GM12875 (cell line): ENCODE measurements around the gene ITGA6.

Experiments
- H3K4me3 ChIP-seq: one replicate; pipeline ENCODE4 v1.5.1; 2011; ENCODE audit warnings: low read depth, low read length, control low read depth
- TF ChIP-seq, protein P1 (sequence below): IDR thresholded peaks from 2 replicates; pipeline ENCODE4 v1.5.1; 2011; ENCODE audit warnings: low read depth, mild to moderate bottlenecking, control low read depth, inconsistent platforms, low read length, moderate library complexity, borderline replicate concordance; ENCODE audit not compliant: insufficient read depth

The ITGA6 gene

DNA sequence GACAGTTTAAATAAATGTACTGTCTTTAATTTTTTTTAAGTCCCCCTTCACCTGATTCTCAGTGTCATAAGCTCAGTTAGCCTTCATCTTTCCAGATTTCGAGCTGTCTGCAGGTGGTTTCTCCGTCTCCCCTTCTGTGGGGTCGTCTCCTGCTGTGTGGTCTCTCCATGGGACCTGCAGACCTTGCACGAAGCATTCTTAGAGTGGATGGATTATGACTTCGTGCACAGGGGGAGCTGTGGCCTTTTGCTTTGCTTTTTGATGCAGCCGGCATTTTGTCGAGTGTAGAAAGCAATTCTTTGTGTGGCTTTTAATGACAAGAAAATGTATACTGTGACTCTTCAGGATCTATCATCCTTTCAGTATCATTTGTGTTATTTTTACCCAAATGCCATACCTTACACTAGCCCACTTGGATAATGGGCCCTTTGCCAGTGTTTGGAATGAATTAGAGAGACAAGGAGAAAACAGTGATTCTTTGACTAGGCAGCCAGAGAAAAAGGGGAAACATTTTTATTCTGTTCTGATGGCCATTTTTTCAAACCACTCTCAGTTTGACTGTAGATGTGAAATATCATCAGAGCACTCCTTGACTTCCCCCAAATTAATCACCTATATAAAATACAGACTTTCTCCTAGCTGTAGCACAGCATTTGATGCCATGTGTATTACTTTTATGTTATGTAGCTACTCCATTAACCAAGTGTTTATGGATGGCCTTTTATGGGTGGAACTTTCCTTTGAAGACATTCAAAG, 54.3 kb downstream of the ITGA6 start:
- TF ChIP-seq, protein P1, sequence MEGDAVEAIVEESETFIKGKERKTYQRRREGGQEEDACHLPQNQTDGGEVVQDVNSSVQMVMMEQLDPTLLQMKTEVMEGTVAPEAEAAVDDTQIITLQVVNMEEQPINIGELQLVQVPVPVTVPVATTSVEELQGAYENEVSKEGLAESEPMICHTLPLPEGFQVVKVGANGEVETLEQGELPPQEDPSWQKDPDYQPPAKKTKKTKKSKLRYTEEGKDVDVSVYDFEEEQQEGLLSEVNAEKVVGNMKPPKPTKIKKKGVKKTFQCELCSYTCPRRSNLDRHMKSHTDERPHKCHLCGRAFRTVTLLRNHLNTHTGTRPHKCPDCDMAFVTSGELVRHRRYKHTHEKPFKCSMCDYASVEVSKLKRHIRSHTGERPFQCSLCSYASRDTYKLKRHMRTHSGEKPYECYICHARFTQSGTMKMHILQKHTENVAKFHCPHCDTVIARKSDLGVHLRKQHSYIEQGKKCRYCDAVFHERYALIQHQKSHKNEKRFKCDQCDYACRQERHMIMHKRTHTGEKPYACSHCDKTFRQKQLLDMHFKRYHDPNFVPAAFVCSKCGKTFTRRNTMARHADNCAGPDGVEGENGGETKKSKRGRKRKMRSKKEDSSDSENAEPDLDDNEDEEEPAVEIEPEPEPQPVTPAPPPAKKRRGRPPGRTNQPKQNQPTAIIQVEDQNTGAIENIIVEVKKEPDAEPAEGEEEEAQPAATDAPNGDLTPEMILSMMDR = no peak
- H3K4me3 ChIP-seq = no peak overlapping the region

DNA sequence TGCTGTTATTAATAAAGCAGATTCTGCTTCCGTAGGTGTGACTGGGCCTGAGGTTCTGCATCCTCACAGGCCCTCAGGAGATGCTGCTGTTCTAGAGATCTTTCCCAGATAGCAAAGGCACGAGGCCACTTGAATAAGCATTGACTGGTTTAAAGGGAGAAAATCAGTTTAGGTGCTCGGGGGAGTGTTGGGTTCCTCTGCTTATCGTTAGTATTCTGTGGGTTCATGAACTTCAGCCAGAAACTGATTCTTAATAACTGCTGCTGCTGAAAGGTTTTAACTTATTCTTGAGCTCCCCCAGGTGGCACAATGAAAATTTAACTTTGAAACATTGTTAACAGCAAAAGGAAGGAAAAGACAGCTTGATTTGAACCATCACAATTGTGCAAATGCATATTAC, 56.9 kb downstream of the ITGA6 start:
- TF ChIP-seq, protein P1 = no peak

DNA sequence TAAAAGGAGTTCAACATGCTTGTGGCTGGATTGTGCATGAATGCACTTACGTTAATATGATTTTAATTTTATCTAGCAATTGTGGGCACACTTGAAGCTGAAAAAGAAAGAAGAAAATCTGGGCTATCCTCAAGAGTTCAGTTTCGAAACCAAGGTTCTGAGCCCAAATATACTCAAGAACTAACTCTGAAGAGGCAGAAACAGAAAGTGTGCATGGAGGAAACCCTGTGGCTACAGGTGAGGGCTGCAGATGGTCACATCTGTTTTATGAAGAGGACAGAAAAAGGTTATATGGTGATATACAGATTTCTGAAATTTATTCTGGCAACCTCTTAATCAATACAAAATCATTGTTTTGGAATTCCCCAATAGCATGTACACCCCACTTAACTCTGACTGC, 57.3 kb downstream of the ITGA6 start:
- TF ChIP-seq, protein P1 = no peak
- no peak overlapping the region for H3K4me3 ChIP-seq

More for the DNA sequence above, 56.9 kb downstream of the ITGA6 start:
- H3K4me3 ChIP-seq = no peak overlapping the region

DNA sequence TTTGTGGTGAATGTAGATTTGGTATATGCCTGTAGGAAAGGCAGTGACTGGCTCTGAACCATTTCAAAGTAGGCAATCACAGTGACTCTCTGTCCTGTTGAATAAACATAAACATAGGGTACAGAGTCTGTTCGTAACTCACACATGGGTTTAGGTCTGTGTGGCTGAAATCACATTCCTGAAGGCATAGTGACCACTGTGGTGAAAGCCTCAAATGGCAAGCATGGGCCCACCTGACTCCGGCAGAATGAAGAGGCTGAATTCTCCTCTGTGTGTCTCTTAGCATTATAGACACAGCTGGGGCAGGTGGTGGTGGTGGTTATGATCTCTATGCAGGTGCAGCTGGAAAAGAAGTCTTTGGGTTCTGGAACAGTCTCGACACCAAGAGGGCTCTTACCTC, 61.2 kb downstream of the ITGA6 start:
- TF ChIP-seq, protein P1 = no peak
- H3K4me3 ChIP-seq = no peak overlapping the region

DNA sequence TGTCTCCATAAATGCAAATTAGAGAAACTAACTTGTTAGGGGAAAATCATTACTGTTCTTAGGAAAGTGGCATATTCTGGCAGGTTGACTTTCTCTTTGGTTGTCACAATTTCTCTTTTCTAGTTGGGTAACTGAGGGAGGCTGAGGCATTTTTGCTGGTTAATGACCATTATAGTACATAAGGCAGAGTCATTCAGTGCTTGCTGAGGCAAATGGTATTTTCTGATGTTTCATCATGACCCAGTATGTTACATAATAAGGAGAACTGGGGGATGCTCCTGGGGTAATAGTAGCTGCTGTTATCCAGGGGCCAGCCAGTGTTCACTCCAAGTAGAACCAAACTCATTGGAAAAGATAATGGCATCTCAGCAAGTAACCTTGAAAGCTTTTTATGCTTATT, 62.3 kb downstream of the ITGA6 start:
- TF ChIP-seq, protein P1 = no peak
- no peak overlapping the region for H3K4me3 ChIP-seq

DNA sequence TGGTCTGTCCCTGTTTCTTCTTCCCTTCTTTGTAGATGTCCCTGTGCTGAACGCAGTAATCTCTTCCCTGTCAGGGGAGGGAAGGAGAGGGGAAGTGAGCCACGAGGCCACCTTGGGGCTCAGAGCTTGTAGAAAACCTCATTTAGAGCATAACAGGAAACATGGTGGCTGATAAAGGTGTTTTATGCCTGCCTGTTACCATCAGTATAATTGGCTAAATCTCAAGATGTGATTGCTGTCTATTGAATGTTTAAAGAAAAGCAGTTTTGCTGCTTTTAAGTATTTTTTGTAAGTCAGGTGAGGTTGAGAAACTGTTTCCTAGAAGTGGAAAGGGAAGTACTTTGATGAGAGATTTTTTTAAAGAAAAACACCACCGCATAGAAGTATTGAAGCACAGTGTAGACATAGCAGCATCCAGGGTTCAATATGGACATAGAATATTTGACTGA, 68.8 kb downstream of the ITGA6 start:
- H3K4me3 ChIP-seq = no peak overlapping the region
- TF ChIP-seq, protein P1 = no peak

DNA sequence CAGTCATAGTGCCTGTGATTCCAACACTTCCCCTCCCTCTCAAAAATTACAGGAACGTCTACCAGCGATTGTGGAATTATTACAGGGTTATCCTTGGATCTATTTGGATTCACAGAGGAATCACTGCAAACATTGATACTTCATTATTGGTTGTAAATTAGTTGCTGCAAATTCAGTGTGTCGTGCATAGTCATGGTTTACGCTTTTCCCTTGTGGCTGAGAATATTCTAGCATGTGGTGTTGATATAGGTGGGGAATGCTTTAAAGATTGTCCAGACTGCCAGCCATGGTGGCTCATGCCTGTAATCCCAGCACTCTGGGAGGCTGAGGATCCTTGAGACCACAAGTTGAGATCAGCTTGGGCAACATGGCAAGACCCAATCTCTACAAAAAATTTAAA, 79.8 kb downstream of the ITGA6 start:
- H3K4me3 ChIP-seq = no peak overlapping the region
- TF ChIP-seq, protein P1 = no peak
